ENCODE measurements around the gene MIGA2.
"Not testable (repeated sequence)": the region's sequence is repeated elsewhere in the genome, so short reads cannot be mapped to it uniquely, and the experiment has no call there.

DNA sequence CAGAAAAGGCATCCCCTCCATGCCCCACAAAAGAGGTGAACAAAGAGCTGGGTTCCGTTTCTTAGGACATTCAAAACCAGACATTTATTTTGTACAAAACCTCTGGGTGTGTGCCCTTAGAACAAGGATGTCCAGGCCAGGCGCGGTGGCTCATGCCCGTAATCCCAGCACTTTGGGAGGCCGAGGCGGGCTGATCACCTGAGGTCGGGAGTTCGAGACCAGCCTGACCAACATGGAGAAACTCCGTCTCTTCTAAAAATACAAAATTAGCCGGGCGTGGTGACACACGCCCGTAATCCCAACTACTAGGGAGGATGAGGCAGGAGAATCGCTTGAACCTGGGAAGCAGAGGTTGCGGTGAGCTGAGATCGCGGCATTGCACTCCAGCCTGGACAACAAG, 76.1 kb downstream of the MIGA2 start:
- TF ChIP-seq, protein P1, sequence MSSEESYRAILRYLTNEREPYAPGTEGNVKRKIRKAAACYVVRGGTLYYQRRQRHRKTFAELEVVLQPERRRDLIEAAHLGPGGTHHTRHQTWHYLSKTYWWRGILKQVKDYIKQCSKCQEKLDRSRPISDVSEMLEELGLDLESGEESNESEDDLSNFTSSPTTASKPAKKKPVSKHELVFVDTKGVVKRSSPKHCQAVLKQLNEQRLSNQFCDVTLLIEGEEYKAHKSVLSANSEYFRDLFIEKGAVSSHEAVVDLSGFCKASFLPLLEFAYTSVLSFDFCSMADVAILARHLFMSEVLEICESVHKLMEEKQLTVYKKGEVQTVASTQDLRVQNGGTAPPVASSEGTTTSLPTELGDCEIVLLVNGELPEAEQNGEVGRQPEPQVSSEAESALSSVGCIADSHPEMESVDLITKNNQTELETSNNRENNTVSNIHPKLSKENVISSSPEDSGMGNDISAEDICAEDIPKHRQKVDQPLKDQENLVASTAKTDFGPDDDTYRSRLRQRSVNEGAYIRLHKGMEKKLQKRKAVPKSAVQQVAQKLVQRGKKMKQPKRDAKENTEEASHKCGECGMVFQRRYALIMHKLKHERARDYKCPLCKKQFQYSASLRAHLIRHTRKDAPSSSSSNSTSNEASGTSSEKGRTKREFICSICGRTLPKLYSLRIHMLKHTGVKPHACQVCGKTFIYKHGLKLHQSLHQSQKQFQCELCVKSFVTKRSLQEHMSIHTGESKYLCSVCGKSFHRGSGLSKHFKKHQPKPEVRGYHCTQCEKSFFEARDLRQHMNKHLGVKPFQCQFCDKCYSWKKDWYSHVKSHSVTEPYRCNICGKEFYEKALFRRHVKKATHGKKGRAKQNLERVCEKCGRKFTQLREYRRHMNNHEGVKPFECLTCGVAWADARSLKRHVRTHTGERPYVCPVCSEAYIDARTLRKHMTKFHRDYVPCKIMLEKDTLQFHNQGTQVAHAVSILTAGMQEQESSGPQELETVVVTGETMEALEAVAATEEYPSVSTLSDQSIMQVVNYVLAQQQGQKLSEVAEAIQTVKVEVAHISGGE (CRISPR knock-in tag; IDR thresholded peaks at IDR 0.05), result not testable (repeated sequence)
- TF ChIP-seq POLR2AphosphoS5 (IDR thresholded peaks at IDR 0.05; ENCODE audit: control insufficient read depth, insufficient read depth, low read depth, low read length); CCAR2 (IDR thresholded peaks at IDR 0.05; ENCODE audit: low read depth, low read length); ZNF274 (IDR thresholded peaks at IDR 0.05; ENCODE audit: borderline replicate concordance, low read depth, low read length); NR3C1 (CRISPR knock-in tag; IDR thresholded peaks at IDR 0.05); YY1 (IDR thresholded peaks at IDR 0.05; ENCODE audit: borderline replicate concordance in 1 of 3, control insufficient read depth in 1 of 3, extremely low read depth in 1 of 3, insufficient read depth in 3 of 3, insufficient read length in 1 of 3, insufficient replicate concordance in 2 of 3, low read depth in 1 of 3, low read length in 2 of 3); EP400 (IDR thresholded peaks at IDR 0.05): not testable (repeated sequence)
- TF ChIP-seq, protein P2, sequence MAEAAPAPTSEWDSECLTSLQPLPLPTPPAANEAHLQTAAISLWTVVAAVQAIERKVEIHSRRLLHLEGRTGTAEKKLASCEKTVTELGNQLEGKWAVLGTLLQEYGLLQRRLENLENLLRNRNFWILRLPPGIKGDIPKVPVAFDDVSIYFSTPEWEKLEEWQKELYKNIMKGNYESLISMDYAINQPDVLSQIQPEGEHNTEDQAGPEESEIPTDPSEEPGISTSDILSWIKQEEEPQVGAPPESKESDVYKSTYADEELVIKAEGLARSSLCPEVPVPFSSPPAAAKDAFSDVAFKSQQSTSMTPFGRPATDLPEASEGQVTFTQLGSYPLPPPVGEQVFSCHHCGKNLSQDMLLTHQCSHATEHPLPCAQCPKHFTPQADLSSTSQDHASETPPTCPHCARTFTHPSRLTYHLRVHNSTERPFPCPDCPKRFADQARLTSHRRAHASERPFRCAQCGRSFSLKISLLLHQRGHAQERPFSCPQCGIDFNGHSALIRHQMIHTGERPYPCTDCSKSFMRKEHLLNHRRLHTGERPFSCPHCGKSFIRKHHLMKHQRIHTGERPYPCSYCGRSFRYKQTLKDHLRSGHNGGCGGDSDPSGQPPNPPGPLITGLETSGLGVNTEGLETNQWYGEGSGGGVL (CRISPR knock-in tag; IDR thresholded peaks at IDR 0.05), result not testable (repeated sequence)
